Measurements from ENCODE around the gene XIST.
"Not testable (repeated sequence)": the region's sequence is repeated elsewhere in the genome, so short reads cannot be mapped to it uniquely, and the experiment has no call there.

The XIST gene

DNA sequence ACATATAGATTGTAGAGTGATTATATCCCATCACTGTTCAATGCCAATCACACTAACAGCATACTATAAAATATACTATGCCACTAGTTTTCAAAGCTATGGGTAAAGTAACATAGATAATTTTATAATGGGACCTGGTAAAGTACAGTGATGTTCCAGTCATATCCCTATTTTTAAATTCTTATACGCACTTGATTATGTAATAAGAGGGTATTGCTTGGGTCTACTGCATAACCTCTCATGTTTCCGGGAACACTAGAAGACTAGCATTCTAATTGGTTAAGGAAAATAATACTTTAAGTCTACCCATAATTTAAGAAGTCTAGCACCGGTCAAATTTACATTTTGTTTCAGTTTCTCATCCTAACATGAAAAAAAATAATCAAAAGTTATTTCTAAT, 14.4 kb downstream of the XIST start:
- no peak for DNase-seq

DNA sequence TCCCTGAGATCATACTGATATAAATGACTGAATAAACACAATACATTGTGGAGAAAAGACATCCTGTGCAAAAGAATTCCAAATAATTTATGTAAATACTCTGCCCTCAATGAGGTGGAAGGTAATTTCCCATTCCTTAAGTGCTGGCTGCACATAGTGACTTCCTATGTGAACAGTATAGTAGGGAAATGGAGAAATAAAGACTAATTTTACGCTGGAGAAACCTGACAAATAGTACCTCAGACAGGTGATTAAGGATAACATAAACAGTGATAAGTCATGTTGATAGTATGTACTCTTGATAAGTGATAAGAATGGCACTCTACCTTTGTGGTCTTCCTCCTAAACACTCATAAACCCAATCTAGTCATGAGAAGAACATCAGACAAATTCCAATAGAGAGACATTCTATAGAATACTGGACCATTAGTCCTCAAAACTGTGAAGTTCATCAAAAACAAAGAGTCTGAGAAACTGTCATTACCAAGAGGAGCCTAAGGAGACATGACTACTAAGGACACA, 15.5 kb downstream of the XIST start:
- DNase-seq = no peak

DNA sequence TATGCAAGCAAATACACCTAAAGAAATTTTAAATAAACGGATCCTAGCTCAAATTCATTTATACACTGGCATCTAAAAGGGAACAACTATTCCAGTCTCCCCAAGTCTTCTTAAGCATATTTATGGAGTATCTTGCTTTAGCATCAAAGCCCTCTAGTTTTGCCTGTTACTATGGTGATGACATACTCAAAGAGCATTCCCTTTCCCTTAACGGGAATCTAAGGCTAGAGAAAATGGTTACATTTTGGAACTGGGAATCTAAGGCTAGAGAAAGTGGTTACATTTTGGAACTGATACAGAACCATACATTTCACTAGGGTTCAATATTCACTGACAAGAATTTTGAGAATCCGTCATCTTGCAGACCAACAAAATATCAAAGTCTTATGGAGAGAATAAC, 18.3 kb downstream of the XIST start:
- no peak for DNase-seq

DNA sequence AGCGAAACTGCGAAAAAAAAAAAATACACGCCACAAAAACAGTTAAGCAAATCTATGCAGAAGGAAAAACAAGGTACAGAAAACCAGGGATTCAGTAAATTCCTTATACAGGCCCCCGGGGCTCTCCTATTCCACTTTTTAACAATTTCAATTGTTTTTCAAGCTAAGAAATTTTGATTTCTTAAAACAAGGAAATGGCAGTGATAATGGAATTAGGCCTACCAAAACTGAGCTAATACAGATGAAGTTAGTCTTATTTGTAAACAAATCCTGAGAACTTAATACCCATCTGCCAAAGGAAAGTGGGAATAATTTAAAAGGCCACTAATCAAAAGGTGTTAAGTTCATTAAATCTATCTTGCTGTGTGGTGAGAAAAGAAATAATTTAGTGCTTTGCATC, 20.2 kb downstream of the XIST start:
- no peak for DNase-seq

DNA sequence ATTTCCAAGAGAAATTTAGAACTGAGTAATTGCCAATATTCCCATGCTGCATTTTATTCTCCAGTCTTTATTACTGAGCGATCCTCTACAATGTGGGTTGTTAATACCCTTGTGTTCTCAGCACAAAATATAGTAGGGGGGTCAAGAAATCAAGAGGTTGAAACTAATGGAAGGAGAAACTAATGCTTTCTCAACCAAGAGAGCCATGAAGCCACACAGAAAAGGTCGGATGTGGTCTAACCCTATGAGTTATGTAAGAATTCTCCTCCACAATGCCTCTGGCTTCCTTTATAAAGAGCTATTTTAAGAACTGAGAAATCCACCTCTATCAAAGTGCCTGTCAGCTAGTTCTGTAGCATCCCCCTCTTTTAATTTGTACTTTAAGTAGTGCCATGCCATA, 21.0 kb downstream of the XIST start:
- DNase-seq = no peak

DNA sequence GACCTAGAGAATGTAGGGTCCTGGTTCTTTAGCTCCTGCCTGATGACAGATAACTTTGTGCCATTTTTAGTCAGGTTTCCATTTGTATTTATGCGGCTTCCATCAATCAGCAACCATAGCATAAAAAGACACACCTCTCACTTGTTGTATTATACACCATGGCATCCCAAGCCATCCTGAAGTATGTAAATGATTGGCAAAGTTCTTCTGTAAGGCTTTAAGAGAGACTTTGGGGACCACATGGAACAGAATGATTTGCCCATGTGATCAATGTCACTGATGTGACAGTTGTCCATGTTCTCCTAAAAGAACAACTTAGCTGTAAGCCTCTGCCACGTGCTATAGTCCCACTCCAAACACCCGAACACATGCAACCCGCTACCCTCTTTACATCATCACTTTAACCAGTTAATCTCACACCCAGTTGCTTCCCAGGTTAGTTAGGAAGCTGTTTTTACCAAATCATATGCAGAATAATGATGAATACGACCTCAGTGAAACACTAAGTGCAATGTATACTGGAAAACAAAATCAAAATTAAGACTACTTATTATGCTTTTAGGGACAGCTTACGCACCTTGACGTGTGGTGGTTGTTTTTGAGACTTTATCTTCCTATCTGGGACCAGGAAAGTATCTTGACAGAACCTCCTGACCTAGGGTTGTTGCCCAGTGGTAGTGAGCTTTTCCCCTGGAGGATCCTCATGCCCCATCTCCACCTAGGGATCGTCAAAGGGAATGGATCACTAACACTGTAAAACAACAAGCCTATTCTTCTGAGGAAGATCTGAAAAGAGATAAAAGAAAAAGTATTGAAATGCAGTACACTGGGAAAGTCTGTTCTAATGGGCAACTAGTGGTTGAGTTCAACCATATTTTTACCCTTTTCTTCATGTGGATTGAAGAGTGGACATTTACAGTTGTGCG, 21.8 kb downstream of the XIST start:
- DNase-seq = no peak

DNA sequence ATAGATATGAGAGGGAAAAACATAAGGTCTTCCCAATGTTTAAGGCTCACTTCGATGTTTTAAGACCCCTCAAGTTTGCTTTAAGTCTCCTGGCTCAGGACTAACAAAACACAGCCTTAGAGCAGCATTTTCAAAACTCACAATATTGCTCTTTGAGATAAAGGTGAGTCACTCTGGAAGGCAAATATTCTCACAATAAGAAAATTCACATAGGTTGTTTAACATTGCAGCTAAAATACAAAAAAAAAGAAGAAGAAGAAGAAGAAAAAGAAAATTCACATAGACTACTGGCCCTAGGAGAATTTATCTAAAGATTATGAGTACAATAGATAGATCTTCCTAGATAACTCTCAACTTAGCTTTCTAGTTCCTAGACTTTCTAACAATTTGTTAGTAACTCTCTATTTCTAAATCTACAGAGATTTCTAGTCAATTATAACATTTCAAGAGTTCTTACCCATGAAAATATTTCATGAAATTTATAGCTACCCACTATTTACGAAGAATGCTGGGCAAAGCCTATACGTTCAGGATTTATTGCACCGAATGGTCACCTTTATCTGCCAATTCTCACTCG, 22.5 kb downstream of the XIST start:
- no peak for DNase-seq

DNA sequence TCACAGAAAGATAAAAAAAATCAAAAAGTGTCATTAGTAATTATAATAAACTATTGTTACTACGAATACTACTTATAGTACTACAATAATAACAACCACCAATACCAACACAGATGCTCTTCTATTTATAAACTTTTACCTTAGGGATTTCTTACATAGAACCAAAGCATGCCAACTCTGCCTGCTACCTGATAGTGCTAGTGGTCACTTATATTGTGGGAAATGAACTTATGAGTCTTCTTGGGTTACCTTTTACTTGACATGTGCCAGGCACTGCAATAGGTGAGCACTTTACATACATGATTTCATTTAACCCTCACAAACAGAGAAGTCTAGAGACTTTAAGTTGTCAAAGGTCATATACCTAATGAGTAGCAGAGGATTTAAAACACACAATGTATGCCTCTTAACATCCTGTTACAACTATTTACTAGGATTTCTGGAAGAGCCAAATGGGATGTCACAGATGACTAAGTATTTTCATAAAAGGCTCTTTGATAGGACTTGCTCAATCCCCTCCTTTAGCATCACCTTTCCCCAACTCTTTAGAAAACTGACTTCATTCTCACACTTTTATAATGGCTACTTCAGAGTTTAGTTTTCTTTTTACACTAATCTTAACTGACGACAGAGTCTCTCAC, 24.3 kb downstream of the XIST start:
- DNase-seq = no peak

DNA sequence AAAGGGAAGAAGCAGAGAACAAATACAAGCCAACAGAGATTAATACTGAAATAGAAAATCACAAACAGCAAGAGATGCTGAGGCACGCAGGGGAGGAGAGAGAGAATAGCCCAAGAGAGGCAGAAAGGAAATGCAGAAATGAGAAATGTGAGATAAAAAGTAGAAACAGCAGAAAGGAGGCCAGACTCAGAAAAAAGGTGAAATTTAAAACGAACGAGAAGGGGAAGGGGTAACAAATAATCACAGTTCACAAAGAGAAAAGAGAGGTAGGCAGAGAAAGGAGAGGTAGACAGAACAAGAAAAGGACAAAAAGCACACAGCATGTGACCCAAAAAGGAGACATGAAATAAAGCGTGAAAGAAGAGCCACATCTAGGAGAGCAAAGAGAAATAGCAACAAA, 25.1 kb downstream of the XIST start:
- DNase-seq = no peak

DNA sequence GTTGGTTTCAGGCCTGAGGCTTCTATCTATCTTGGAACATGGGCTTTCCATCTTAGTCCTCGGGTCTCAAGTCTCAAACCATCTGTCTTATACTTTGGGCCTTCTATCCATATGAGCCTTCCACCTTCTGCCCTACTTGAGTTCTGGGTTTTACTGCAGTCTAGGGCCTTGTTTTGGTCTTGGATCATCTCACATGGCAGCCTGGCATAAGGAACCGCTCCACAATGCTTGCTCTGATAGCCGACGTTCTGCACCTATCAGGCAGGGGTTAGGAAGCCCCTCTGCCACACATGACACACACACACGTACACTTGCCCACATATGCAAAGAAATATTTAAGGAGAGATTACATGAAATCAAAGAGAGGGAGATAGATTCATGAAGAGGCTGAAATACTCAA, 25.5 kb downstream of the XIST start:
- DNase-seq = no peak

DNA sequence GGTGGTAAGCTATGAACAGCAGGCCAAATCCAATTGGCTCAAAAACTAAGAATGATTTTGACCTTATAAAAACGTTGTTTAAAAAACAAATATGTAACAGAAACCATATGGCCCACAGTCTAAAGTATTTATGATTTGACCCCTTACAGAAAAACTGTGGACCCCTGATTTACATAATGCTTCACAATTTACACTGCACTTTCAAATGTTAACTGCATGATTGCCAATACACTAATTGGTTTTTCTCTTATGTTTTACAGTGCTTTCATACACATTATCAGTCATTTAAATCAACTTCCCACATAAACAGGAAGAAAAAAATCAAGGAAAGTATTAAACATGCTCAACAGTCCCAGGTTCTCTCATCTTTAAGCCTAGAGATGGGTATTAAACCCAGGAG, 26.9 kb downstream of the XIST start:
- DNase-seq = no peak

DNA sequence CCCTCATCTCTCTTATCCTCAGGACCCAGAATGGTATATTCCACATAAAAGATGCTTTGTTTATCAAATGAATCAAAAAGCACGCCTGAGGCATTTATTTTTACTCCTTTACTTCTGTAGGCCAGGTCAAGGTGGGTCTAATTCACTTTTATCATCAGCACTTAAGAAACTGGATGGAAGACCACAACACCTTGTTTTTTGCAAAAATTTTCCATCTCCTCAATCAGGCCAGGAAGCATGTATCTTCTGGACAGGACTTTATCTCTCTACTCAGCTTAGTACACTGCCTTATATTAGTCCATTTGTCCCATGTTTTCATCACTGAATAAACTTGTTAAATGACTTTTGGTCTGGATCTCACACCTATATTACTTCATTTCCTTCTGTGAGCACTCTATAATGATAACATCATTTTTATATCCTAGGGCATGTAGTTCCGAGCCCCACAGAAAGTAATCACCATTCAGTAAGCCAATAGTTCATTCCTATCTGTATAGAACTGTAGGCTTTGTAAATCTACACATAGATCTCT, 29.0 kb downstream of the XIST start:
- no peak for DNase-seq

DNA sequence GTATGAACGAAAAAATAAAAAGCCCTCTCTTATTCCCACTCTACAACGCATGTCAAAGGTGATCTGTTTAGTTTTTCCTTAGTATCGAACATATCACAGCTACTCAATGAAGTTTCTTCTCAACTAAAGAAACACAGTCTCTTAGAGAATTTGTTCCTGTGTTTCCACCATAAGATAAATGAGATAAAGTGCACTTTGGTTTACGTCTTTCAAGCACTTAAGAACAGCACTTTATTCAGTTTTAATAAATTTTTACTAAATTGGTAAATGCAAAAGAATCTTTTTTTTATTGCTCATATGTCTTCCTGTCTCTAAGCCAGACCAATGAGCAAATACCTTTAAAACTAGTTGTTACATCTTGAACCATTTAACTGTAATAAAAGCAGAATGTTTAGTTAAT, 29.7 kb downstream of the XIST start:
- DNase-seq = no peak

DNA sequence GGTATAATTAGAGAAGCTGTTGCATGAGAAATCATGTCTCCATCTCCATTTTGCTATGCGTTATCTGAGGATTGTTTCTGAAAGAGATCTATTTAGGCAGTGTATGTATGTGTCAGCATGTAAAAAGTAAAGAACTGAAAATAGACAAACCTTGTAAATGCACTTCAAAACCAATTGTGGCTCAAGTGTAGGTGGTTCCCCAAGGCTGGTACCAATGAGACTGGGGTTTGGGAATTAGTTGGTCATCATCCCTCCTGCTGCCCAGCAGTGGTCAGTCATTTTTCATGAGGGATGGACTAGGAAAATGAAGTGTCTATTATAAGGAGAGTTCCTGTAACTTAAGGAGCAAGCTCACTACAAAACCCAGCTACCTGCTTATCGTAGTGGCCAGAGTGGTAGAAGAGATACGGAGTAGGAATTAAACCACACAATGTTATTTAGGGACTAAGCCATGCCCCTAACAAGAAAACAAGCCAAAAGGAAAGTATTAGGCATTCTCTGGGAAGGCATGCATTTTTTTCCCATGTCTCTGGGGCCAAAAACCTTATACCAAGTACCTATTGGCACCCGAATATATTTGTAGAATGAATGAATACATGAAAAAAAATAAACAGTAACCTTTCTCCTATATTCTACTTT, 30.5 kb downstream of the XIST start:
- DNase-seq = no peak

DNA sequence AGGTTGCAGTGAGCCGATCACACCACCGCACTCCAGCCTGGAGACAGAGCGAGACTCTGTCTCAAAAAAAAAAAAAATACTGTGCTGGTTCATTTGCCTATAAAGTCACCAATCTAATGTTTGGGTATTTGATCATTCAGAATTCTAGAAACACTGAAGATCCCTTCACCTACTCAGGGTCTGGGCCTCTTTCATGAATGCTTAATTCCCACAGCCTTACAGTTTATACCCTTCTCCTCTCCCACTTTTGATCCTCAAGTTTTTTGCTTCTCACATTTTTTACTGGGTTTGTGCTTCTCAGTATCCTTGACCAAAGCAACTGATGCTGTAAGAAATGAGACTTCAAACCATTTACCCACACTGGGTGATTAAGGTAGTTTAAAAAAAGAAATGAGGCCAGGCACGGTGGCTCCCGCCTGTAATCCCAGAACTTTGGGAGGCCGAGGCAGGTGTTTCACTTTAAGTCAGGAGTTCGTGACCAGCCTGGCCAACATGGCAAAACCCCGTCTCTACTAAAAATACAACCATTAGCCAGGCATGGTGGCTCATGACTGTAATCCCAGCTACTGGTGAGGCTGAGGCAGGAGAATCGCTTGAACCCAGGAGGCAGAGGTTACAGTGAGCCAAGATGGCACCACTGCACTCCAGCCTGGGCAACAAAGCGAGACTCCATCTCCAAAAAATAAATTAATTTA, 32.5 kb downstream of the XIST start:
- not testable (repeated sequence) for DNase-seq

DNA sequence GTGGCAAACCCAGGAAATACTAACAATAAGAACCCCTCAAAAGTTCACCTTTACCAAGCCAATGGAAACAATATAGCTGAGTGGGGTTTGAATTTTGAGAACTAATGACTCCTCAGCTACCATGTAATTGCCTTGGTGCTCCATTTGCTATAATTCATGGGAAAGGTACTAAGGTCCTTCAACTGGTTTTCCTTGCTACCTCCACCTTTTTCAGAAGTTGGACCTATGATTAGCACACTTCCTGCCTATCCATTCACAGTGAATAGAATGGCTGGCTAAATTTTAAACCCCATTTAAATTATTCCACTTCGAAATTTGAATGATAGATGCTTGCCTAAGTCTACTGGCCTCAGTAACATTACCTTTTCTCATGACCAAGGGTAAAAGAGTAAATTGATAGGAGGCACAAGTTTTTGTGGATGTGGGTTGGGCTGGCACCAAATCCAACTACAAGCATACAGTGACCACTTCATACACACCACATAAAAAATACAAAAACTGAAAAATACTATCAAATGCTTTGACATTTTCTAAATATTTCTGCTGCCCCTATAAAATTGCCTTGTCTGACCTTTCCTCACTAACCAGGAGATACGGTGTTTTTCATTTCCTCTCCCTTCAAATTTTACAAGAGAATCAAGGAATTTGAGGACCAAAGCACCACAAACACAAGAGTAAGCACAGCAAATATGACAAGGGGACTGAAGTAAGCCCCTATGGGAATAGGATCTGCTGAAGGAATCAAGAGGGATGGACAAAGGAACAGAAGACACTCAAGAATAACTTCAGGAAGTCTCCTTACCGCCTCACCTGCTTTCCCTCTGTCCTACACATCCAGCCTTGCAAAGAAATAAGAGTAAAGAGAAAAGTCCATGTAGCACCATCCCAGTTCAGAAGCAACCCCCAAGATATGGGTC, 34.1 kb downstream of the XIST start:
- DNase-seq = no peak

DNA sequence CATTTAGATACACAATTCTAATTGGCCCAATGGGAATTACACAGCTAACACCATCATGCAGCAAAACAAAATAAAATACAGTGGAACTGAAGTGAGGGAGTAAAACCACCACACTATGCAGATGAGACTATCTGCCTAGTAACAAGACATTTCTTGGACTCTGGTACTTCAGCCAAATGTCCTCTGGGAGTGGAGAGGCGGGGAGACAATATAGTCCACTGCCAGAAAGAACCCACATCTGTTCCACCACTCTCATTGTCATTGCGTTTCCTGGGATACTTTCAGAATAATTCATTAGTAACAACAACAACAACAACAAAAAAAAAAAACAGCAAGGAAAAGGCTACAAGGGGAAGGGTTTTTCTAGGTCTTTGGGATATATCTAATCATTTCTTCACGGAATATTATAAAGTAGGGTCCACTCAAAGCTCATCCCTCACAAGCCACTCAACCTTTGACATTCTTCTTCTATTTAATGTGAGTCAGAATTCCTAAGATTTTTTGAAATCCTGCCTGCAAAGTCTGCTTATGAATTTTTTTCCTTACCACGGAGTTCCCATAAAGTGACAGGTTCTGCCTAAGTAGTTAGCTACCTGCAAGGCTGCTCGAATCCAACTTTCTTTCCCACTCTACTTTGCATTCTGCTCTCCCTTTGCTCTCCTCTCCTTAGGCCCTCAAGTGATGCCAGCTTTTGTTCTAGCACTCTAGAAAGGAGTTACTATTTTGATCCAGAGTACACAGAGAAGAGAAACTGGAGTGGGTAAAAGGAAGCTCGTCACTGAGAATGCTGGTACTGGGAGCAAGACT, 34.9 kb downstream of the XIST start:
- DNase-seq = no peak

DNA sequence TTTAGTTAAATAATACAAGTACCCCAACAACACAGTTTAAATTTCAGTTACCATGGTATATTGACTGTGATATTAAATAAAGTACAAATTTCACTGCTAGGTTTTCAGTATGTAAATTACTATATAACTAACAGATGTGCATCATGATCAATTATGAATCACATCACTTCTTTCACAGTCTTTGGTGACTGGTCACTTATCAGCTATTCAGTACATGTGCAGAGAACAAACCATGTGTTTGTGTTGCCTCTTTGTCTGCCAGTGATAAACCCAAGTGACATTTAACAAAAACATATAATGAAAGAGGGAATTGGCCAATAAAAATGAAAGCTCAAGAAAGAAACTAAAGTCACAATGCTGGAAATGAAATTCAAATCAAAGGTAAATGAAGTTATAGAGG, 40.3 kb downstream of the XIST start:
- no peak for DNase-seq

DNA sequence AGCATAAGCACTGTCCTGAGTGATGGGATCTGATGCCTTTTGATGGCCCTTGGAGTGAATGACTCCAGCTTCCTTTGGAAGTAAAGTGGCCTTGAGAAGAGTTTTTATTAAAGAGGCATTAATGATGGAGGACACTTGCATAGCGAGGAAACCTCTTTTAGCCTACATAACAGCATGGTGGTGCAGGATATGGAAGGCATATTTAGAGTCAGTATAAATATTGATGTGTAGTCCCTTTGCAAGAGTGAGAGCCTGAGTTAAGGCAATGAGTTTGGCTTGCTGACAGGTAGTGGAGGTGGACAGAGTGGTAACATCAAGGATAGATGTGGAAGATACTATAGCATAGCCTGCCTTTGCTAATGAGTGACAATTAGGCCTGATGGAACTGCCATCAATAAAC, 48.4 kb downstream of the XIST start:
- DNase-seq = not testable (repeated sequence)

DNA sequence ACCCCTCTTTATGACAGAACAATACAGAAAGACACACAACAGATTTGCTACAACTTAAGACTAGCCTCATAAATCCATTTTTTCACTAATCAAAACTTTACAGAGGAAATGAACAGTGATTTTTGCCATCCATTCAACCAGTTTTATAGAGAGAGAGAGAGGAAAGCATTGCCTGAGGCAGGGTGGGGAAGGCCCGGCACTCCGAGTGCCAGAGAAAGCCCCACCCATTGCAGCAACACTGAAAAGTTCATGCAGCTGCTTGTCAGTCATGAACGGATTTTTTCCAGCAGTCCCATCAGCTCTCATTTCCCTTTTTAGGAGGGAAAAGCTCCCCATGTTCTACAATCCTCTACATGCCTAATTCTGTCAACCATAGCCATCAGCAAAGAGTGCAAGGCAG, 52.6 kb downstream of the XIST start:
- no peak for DNase-seq
